ENCODE measurements around the gene C1QTNF5. TPM values are rescaled to one million over a fixed set of nuclear protein-coding genes. Genes with fewer than 3 reads are reported as not detected.
A peak's percentile ranks its signal among the peaks of the same experiment; 100 is the strongest.

C1QTNF5 gene
- total RNA-seq, 1 donor, result 41.3 TPM

DNA sequence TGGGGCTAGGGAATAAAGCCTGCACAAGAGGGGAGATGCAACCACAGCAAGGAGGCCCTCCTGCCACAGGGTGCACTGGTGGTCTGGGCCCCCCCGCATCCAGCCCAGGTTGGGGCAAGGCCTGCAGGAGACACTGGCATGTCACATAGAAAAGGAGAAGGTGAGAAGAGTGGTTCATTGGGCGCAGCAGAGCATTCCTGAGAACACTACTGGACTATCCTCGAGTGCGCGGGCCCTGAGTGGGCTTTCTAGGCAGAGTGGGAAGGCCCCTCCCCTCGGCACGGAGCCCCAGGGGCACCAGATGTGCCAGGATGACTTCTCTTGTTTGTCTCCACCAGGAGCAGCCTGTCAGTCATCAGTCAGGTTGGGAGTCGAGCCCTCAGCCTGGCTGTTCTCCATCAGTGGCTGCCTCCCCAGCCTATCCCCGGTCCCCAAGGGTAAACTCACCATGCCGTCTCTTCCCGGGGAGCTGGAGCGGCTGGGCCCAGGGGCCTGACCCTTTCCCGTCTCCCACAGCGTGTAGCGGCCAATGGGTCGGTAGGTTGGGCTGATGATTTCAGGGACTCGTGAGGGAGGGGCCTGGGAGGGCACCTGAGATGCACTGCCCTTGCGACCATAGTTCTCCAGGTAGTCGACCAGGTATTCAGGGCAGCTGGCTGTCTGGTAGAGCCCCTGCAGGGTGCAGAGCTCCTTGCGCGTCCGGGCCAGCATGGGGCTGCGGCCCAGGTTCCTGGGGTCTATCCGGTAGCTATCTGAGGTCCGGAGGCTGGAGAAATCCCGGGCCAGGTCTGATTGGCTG lies 31.8 kb upstream of the C1QTNF5 start:
- Histone ChIP-seq H3K4me2 (ENCODE audit: insufficient read depth, low read length) (no peak overlapping the region), H3K4me1 (ENCODE audit: insufficient read depth, low read length) (peaks cover 54% of the 10 kb centered on the region), H3K36me3 (ENCODE audit: insufficient read depth, low read length) (no peaks in the 10 kb centered on the region)

GRCh38 chr11:119371778-119372182 lies 31.1 kb upstream of the C1QTNF5 start:
- peak; percentile 30 for TF ChIP-seq CTCF (IDR thresholded peaks at IDR 0.05; ENCODE audit: extremely low read depth, low read depth, low read length)
- no peaks in the 10 kb centered on the region for H3K79me2 ChIP-seq (ENCODE audit: insufficient read depth, low read length)
- no peak overlapping the region for H3K4me2 ChIP-seq (ENCODE audit: insufficient read depth, low read length)
- H2AFZ ChIP-seq (ENCODE audit: low read length), result no peak overlapping the region
- no peaks in the 10 kb centered on the region for H3K36me3 ChIP-seq (ENCODE audit: insufficient read depth, low read length)
- no peak overlapping the region for H3K4me3 ChIP-seq (ENCODE audit: insufficient read depth, low read length)
- H3K27ac ChIP-seq (ENCODE audit: low read depth, low read length), result no peak overlapping the region
- H3K9me3 ChIP-seq (ENCODE audit: low read depth, low read length), result no peaks in the 10 kb centered on the region
- peaks cover 58% of the 10 kb centered on the region for H3K4me1 ChIP-seq (ENCODE audit: insufficient read depth, low read length)
- DNase-seq (ENCODE audit: insufficient read length, low spot score, missing footprints), result peak; percentile 82
- no peaks in the 10 kb centered on the region for H4K20me1 ChIP-seq (ENCODE audit: insufficient read depth, low read length)
- H3K27me3 ChIP-seq (ENCODE audit: insufficient read depth, low read length), result no peaks in the 10 kb centered on the region

More for the DNA sequence above, 31.8 kb upstream of the C1QTNF5 start:
- Histone ChIP-seq H3K79me2 (ENCODE audit: insufficient read depth, low read length) (no peaks in the 10 kb centered on the region), H3K4me3 (ENCODE audit: insufficient read depth, low read length) (no peak overlapping the region), H4K20me1 (ENCODE audit: insufficient read depth, low read length) (no peaks in the 10 kb centered on the region), H2AFZ (ENCODE audit: low read length) (no peak overlapping the region), H3K27ac (ENCODE audit: low read depth, low read length) (no peak overlapping the region), H3K9me3 (ENCODE audit: low read depth, low read length) (no peaks in the 10 kb centered on the region), H3K27me3 (ENCODE audit: insufficient read depth, low read length) (no peaks in the 10 kb centered on the region)
- TF ChIP-seq CTCF (IDR thresholded peaks at IDR 0.05; ENCODE audit: extremely low read depth, low read depth, low read length), result no peak
- DNase-seq (ENCODE audit: insufficient read length, low spot score, missing footprints), result peak; percentile 76

DNA sequence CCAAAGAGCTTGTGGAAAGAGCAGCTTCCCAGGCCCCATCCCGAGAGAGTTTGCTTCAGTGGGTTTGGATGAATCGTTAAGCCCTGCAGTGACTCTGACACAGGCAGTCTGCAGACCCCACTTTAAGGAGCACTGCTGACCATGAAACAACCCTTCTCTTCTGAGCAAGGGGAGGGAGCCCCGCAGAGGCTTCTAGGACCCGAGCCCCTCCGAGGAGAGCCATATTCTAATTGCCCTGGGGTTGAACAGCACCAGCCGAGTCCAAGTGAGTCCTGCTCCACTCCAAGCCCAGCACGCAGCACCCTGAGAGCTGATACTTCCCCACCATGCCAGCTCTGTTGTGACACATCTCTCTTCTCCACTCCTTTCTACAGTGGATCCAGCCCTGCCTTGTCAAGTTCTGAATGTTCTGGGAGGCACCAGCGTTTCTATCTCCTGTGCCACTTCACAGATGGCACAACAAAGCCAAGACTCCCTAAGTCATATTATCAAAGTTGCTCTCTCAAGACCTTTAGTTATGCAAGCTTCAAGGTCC lies 30.5 kb upstream of the C1QTNF5 start:
- Histone ChIP-seq H3K4me2 (ENCODE audit: insufficient read depth, low read length) (no peak overlapping the region), H3K4me1 (ENCODE audit: insufficient read depth, low read length) (peaks cover 52% of the 10 kb centered on the region), H2AFZ (ENCODE audit: low read length) (no peak overlapping the region), H3K79me2 (ENCODE audit: insufficient read depth, low read length) (no peaks in the 10 kb centered on the region), H3K4me3 (ENCODE audit: insufficient read depth, low read length) (no peak overlapping the region), H3K27ac (ENCODE audit: low read depth, low read length) (peak overlapping the region; percentile 20), H3K9me3 (ENCODE audit: low read depth, low read length) (no peaks in the 10 kb centered on the region), H3K36me3 (ENCODE audit: insufficient read depth, low read length) (no peaks in the 10 kb centered on the region), H4K20me1 (ENCODE audit: insufficient read depth, low read length) (no peaks in the 10 kb centered on the region), H3K27me3 (ENCODE audit: insufficient read depth, low read length) (no peaks in the 10 kb centered on the region)
- no peak for TF ChIP-seq CTCF (IDR thresholded peaks at IDR 0.05; ENCODE audit: extremely low read depth, low read depth, low read length)
- DNase-seq (ENCODE audit: insufficient read length, low spot score, missing footprints), result no peak

- TF ChIP-seq CTCF (IDR thresholded peaks at IDR 0.05; ENCODE audit: extremely low read depth, low read depth, low read length), result no peak
- no peaks in the 10 kb centered on the region for H3K9me3 ChIP-seq (ENCODE audit: low read depth, low read length)
- H3K4me2 ChIP-seq (ENCODE audit: insufficient read depth, low read length), result no peak overlapping the region
- H3K27me3 ChIP-seq (ENCODE audit: insufficient read depth, low read length), result no peaks in the 10 kb centered on the region
- no peak overlapping the region for H3K4me3 ChIP-seq (ENCODE audit: insufficient read depth, low read length)
- H3K27ac ChIP-seq (ENCODE audit: low read depth, low read length), result peak overlapping the region; percentile 20
- DNase-seq (ENCODE audit: insufficient read length, low spot score, missing footprints), result no peak
- no peaks in the 10 kb centered on the region for H3K79me2 ChIP-seq (ENCODE audit: insufficient read depth, low read length)
- H4K20me1 ChIP-seq (ENCODE audit: insufficient read depth, low read length), result no peaks in the 10 kb centered on the region
- peaks cover 46% of the 10 kb centered on the region for H3K4me1 ChIP-seq (ENCODE audit: insufficient read depth, low read length)
- H2AFZ ChIP-seq (ENCODE audit: low read length), result no peak overlapping the region
- no peaks in the 10 kb centered on the region for H3K36me3 ChIP-seq (ENCODE audit: insufficient read depth, low read length)
Observed at GRCh38 chr11:119370486-119371046, 29.9 kb upstream of the C1QTNF5 start.
